Measurements from ENCODE around the gene PROCR.

GRCh38 chr20:35190556-35190955 lies 18.7 kb downstream of the PROCR start:
- TF ChIP-seq CTCF (conservative IDR thresholded peaks at IDR 0.05; ENCODE audit: low read length) (no peak), EZH2phosphoT487 (IDR thresholded peaks at IDR 0.05; ENCODE audit: borderline replicate concordance, low read depth, low read length) (no peak)
